Neural cell (in vitro differentiated cells): ENCODE results near the gene JAG2. TPM values are rescaled to one million over a fixed set of nuclear protein-coding genes. Genes with fewer than 3 reads are reported as not detected.

Source experiments
- H2AFZ ChIP-seq: fragments of 200-600, 300-800 bp; sonication (generic), shearing (Covaris generic); 2 replicates; pipeline ENCODE4 v1.6.0; 2014; ENCODE audit warnings: low read depth, mild to moderate bottlenecking, antibody characterized with exemption, low read length, moderate library complexity
- H3F3A ChIP-seq: fragments of 200-600 bp; shearing (Covaris generic); 2 replicates; pipeline ENCODE4 v1.6.1; 2016; ENCODE audit warnings: mild to moderate bottlenecking, moderate library complexity, mixed read lengths, antibody characterized with exemption, low read length; ENCODE audit not compliant: insufficient read depth, poor library complexity, severe bottlenecking
- H3K27ac ChIP-seq: fragments of 200-600, 300-800 bp; sonication (generic), shearing (Covaris generic); 2 replicates; pipeline ENCODE4 v1.5.1; 2014; ENCODE audit warnings: mild to moderate bottlenecking, low read length, moderate library complexity
- H3K27me3 ChIP-seq: fragments of 300-800, 200-600 bp; sonication (generic), shearing (Covaris generic); 2 replicates; pipeline ENCODE4 v1.6.0; 2014; ENCODE audit warnings: mild to moderate bottlenecking, low read depth, low read length, moderate library complexity; ENCODE audit not compliant: insufficient read depth
- H3K36me3 ChIP-seq: fragments of 300-800, 200-600 bp; sonication (generic), shearing (Covaris generic); 2 replicates; pipeline ENCODE4 v1.5.1; 2014; ENCODE audit warnings: mild to moderate bottlenecking, antibody characterized with exemption, low read length, moderate library complexity; ENCODE audit not compliant: insufficient read depth
- H3K4me2 ChIP-seq: fragments of 300-800, 200-600 bp; sonication (generic), shearing (Covaris generic); 2 replicates; pipeline ENCODE4 v1.6.0; 2014; ENCODE audit warnings: mild to moderate bottlenecking, low read length
- H3K4me3 ChIP-seq: fragments of 300-800, 200-600 bp; sonication (generic), shearing (Covaris generic); 2 replicates; pipeline ENCODE4 v1.5.1; 2014; ENCODE audit warnings: mild to moderate bottlenecking, low read length, moderate library complexity
- H3K79me2 ChIP-seq: fragments of 200-600 bp; shearing (Covaris generic); replicated peaks from 2 replicates; pipeline ENCODE4 v1.6.0; 2014; ENCODE audit warnings: mild to moderate bottlenecking, low read length, moderate library complexity; ENCODE audit not compliant: insufficient read depth
- H3K9ac ChIP-seq: fragments of 300-800, 200-600 bp; sonication (generic), shearing (Covaris generic); 2 replicates; pipeline ENCODE4 v1.6.1; 2016; ENCODE audit warnings: mild to moderate bottlenecking, low read length, mixed read lengths
- H3K9me2 ChIP-seq: fragments of 200-600 bp; shearing (Covaris generic); 2 replicates; pipeline ENCODE4 v1.6.1; 2016; ENCODE audit warnings: mild to moderate bottlenecking, low read length, mixed read lengths; ENCODE audit not compliant: insufficient read depth
- H3K9me3 ChIP-seq: fragments of 200-600, 300-800 bp; sonication (generic), shearing (Covaris generic); 2 replicates; pipeline ENCODE4 v1.6.1; 2016; ENCODE audit warnings: mild to moderate bottlenecking, mixed run types, low read length, moderate library complexity, mixed read lengths
- H4K20me1 ChIP-seq: fragments of 200-600 bp; shearing (Covaris generic); 2 replicates; pipeline ENCODE4 v1.6.1; 2016; ENCODE audit warnings: mild to moderate bottlenecking, mixed run types; ENCODE audit not compliant: insufficient read depth
- CTCF ChIP-seq: fragments of 450-650 bp; IDR thresholded peaks from 2 replicates; pipeline ENCODE4 v1.5.1; 2014; ENCODE audit warnings: antibody characterized with exemption, mild to moderate bottlenecking, moderate library complexity; ENCODE audit not compliant: poor library complexity, severe bottlenecking
- EP300 ChIP-seq: fragments of 450-650 bp; conservative IDR thresholded peaks from 2 replicates; pipeline ENCODE4 v1.6.1; 2014; ENCODE audit warnings: antibody characterized with exemption, mild to moderate bottlenecking, moderate library complexity; ENCODE audit not compliant: poor library complexity, severe bottlenecking
- EZH2 ChIP-seq: fragments of 200-600, 300-800 bp; shearing (Covaris generic), sonication (generic); IDR thresholded peaks from 2 replicates; pipeline ENCODE4 v1.6.1; 2014; ENCODE audit warnings: antibody characterized with exemption, low read length, borderline replicate concordance, mild to moderate bottlenecking; ENCODE audit not compliant: insufficient read depth, poor library complexity, severe bottlenecking
- MXI1 ChIP-seq: fragments of 450-650 bp; conservative IDR thresholded peaks from 2 replicates; pipeline ENCODE4 v1.6.1; 2014; ENCODE audit warnings: antibody characterized with exemption, mild to moderate bottlenecking; ENCODE audit not compliant: poor library complexity, severe bottlenecking
- POLR2AphosphoS5 ChIP-seq: IDR thresholded peaks from 2 replicates; pipeline ENCODE4 v1.6.1; 2012
- RAD21 ChIP-seq: fragments of 450-650 bp; conservative IDR thresholded peaks from 2 replicates; pipeline ENCODE4 v1.6.1; 2014; ENCODE audit warnings: antibody characterized with exemption, mild to moderate bottlenecking, moderate library complexity
- SMC3 ChIP-seq: fragments of 450-650 bp; conservative IDR thresholded peaks from 2 replicates; pipeline ENCODE4 v1.6.1; 2014; ENCODE audit warnings: antibody characterized with exemption, mild to moderate bottlenecking, moderate library complexity; ENCODE audit not compliant: poor library complexity
- TAF1 ChIP-seq: IDR thresholded peaks from 2 replicates; pipeline ENCODE4 v1.6.1; 2012; ENCODE audit warnings: low read depth
- polyA plus RNA-seq: library from polyadenylated mRNA; depleted of rRNA; stranded (reverse); fragments of >200 nt; gene quantifications from 2 replicates; pipeline ENCODE4 v1.2.3, GENCODE V29; 2014
- TF ChIP-seq, protein P1 (sequence below): IDR thresholded peaks from 2 replicates; pipeline ENCODE4 v1.6.1; 2012; ENCODE audit warnings: borderline replicate concordance

The JAG2 gene
- polyA plus RNA-seq, 1 donor from 2014 or later = 20.3 TPM

DNA sequence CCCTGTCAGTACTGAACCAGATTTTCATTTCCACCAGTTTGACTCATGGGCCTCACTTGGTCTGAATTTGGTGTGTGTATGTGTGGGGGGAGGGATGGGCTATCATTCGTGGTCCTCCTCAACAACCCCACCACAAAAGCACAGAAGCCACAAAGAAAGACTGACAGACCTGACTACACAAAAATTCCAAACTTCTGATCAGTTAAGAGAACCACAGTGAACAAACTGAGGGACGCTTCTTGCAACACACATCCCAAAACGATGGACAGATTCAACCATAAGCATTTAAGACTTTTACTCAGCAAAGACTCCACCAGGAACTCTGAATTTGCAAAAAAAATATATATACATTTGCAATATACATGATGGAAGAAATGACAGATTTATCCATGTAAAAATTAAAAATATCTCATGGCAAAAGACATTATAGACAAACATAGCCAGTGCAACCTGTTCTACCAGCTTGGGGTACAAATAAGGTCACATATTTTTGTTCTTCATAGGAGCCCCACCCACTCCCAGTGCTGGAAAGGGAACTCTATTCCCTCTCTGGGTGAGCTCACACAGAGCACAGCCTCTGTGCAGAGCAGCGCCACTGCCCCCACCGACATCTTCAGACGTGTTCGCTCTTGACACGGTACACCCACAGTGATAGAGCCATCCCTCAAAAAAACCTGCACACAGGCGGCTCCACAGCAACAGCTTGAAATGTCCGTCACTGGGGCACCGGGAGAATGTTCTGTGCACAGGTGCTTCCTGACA, 49.7 kb downstream of the JAG2 start:
- Histone ChIP-seq H2AFZ (no peak overlapping the region), H3K4me2 (no peak overlapping the region), H3K4me3 (no peak overlapping the region), H3K27ac (no peak overlapping the region), H3K9me2 (no peaks in the 10 kb centered on the region), H3K9me3 (no peaks in the 10 kb centered on the region), H4K20me1 (no peaks in the 10 kb centered on the region), H3K36me3 (no peaks in the 10 kb centered on the region), H3K79me2 (no peaks in the 10 kb centered on the region), H3K9ac (no peak overlapping the region), H3F3A (no peaks in the 10 kb centered on the region), H3K27me3 (no peaks in the 10 kb centered on the region)
- TF ChIP-seq RAD21 (no peak), POLR2AphosphoS5 (no peak), EP300 (no peak), SMC3 (no peak), CTCF (no peak), TAF1 (no peak), EZH2 (no peak)

DNA sequence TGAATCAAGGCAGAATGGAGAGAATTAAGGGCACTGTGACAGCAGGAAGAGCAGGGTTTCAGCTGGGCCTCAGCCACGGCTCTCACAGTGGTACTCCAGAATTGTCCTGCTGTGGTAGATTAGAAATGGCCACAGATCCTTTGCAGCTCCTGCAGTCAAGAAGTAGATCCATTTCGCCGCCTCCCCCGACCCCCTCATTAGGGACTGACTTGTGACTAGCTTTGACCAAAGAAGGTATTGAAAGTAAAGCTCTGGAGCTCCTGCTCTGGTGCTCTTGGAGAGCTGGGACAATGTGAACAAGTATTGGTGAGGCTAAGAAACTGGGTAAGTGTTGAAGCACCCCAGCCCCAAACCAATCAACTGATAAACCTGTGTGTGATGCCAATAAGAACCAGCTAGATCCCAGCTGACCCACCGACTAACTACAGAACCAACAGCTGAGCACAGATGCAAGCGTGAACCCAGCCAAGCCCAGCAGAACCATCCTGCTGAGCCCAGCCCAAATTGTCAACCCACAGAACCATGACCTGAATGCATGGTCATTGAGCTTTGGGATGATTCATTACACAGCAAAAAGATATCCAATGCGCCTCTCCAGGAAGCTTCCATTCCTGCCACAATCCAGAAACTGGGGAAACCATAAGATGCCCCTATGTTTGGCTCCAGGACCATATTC, 50.7 kb downstream of the JAG2 start:
- H3K27me3 ChIP-seq = no peaks in the 10 kb centered on the region
- TF ChIP-seq MXI1 (no peak), POLR2AphosphoS5 (no peak), EP300 (no peak)

DNA sequence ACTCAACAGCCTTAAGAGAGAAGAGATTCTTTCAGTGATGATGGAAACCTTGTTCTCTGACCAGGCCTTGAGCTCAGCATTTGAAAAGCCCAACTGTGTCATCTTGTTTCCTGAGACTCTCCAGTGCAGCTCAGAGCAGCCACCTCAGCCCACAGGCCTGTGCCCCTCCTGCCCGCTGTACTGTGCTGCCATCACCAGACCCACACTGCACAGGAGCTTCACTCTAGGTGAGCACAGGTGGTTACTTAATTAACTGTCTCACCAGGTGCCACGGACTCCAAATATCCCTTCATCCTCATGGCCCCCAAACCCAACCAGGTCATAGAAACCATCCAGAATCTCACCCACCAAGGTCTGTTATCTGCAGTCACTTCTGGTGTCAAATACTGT, 51.3 kb downstream of the JAG2 start:
- Histone ChIP-seq H4K20me1 (no peaks in the 10 kb centered on the region), H3K27me3 (no peaks in the 10 kb centered on the region)
- no peak for TF ChIP-seq POLR2AphosphoS5
- TF ChIP-seq EZH2 = no peak
- TF ChIP-seq CTCF = no peak
- TF ChIP-seq, protein P1, sequence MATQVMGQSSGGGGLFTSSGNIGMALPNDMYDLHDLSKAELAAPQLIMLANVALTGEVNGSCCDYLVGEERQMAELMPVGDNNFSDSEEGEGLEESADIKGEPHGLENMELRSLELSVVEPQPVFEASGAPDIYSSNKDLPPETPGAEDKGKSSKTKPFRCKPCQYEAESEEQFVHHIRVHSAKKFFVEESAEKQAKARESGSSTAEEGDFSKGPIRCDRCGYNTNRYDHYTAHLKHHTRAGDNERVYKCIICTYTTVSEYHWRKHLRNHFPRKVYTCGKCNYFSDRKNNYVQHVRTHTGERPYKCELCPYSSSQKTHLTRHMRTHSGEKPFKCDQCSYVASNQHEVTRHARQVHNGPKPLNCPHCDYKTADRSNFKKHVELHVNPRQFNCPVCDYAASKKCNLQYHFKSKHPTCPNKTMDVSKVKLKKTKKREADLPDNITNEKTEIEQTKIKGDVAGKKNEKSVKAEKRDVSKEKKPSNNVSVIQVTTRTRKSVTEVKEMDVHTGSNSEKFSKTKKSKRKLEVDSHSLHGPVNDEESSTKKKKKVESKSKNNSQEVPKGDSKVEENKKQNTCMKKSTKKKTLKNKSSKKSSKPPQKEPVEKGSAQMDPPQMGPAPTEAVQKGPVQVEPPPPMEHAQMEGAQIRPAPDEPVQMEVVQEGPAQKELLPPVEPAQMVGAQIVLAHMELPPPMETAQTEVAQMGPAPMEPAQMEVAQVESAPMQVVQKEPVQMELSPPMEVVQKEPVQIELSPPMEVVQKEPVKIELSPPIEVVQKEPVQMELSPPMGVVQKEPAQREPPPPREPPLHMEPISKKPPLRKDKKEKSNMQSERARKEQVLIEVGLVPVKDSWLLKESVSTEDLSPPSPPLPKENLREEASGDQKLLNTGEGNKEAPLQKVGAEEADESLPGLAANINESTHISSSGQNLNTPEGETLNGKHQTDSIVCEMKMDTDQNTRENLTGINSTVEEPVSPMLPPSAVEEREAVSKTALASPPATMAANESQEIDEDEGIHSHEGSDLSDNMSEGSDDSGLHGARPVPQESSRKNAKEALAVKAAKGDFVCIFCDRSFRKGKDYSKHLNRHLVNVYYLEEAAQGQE = no peak
- TF ChIP-seq EP300 = no peak
- TF ChIP-seq TAF1 = no peak
- TF ChIP-seq RAD21 = no peak
- no peak for TF ChIP-seq SMC3
- TF ChIP-seq MXI1 = no peak

More for the DNA sequence above, 50.7 kb downstream of the JAG2 start:
- no peaks in the 10 kb centered on the region for H4K20me1 ChIP-seq
- H3K36me3 ChIP-seq = no peaks in the 10 kb centered on the region
- no peaks in the 10 kb centered on the region for H3K9me3 ChIP-seq
- H3K4me3 ChIP-seq = no peak overlapping the region
- H3K27ac ChIP-seq = no peak overlapping the region
- H3K9me2 ChIP-seq = no peaks in the 10 kb centered on the region
- H3K4me2 ChIP-seq = no peak overlapping the region
- H3F3A ChIP-seq = no peaks in the 10 kb centered on the region
- no peak overlapping the region for H3K9ac ChIP-seq
- H2AFZ ChIP-seq = no peak overlapping the region
- no peaks in the 10 kb centered on the region for H3K79me2 ChIP-seq

More for the DNA sequence above, 51.3 kb downstream of the JAG2 start:
- H3F3A ChIP-seq = no peaks in the 10 kb centered on the region
- H3K27ac ChIP-seq = no peak overlapping the region
- no peak overlapping the region for H3K4me3 ChIP-seq
- H3K9me2 ChIP-seq = no peaks in the 10 kb centered on the region
- H3K36me3 ChIP-seq = no peaks in the 10 kb centered on the region
- no peaks in the 10 kb centered on the region for H3K9me3 ChIP-seq
- no peak overlapping the region for H2AFZ ChIP-seq
- H3K4me2 ChIP-seq = no peak overlapping the region
- H3K79me2 ChIP-seq = no peaks in the 10 kb centered on the region
- H3K9ac ChIP-seq = no peak overlapping the region
